H9 (cell line): ENCODE measurements around the gene ARHGAP40. TPM values are rescaled to one million over a fixed set of nuclear protein-coding genes. Genes with fewer than 3 reads are reported as not detected.

Source experiments
- DNase-seq: peaks from one replicate; pipeline ENCODE4 v3.0.0-alpha.2; 2017
- H2AFZ ChIP-seq: one replicate; pipeline ENCODE4 v1.6.1; 2013; ENCODE audit warnings: mild to moderate bottlenecking, low read length, control low read depth, moderate library complexity
- H2AK5ac ChIP-seq: 2 replicates; pipeline ENCODE4 v1.6.1; 2013; ENCODE audit warnings: low read length, control low read depth, mixed read lengths; ENCODE audit not compliant: insufficient read length
- H2BK120ac ChIP-seq: one replicate; pipeline ENCODE4 v1.6.1; 2013; ENCODE audit warnings: low read depth, mild to moderate bottlenecking, low read length, control low read depth, inconsistent platforms; ENCODE audit not compliant: poor library complexity, severe bottlenecking
- H2BK12ac ChIP-seq: 2 replicates; pipeline ENCODE4 v1.6.1; 2013; ENCODE audit warnings: low read length, control low read depth, mixed read lengths, low read depth; ENCODE audit not compliant: insufficient read length
- H2BK15ac ChIP-seq: 2 replicates; pipeline ENCODE4 v1.6.1; 2013; ENCODE audit warnings: low read depth, low read length, control low read depth
- H2BK20ac ChIP-seq: one replicate; pipeline ENCODE4 v1.6.1; 2013; ENCODE audit warnings: low read depth, mild to moderate bottlenecking, low read length, control low read depth, inconsistent platforms; ENCODE audit not compliant: poor library complexity, severe bottlenecking
- H2BK5ac ChIP-seq: 2 replicates; pipeline ENCODE4 v1.6.1; 2013; ENCODE audit warnings: low read length, control low read depth, mixed read lengths; ENCODE audit not compliant: insufficient read length
- H3K14ac ChIP-seq: 2 replicates; pipeline ENCODE4 v1.6.1; 2013; ENCODE audit warnings: low read length, control low read depth; ENCODE audit not compliant: insufficient read depth
- H3K18ac ChIP-seq: 2 replicates; pipeline ENCODE4 v1.6.1; 2013; ENCODE audit warnings: low read depth, mild to moderate bottlenecking, mixed read lengths, low read length, control low read depth; ENCODE audit not compliant: insufficient read length
- H3K23ac ChIP-seq: 2 replicates; pipeline ENCODE4 v1.6.1; 2013; ENCODE audit warnings: low read length, control low read depth, mixed read lengths, low read depth; ENCODE audit not compliant: insufficient read length
- H3K23me2 ChIP-seq: 2 replicates; pipeline ENCODE4 v1.6.1; 2013; ENCODE audit warnings: low read depth, mild to moderate bottlenecking, mixed read lengths, low read length, control low read depth; ENCODE audit not compliant: insufficient read length, poor library complexity, severe bottlenecking
- H3K27ac ChIP-seq: 2 replicates; pipeline ENCODE4 v1.5.1; 2013; ENCODE audit warnings: low read length, control low read depth, mixed read lengths, low read depth; ENCODE audit not compliant: insufficient read length
- H3K27me3 ChIP-seq: 2 replicates; pipeline ENCODE4 v1.6.1; 2013; ENCODE audit warnings: low read length, control low read depth, inconsistent platforms; ENCODE audit not compliant: insufficient read depth
- H3K4ac ChIP-seq: 2 replicates; pipeline ENCODE4 v1.6.1; 2013; ENCODE audit warnings: low read depth, mild to moderate bottlenecking, control low read depth, inconsistent platforms, low read length, moderate library complexity
- H3K4me1 ChIP-seq: 2 replicates; pipeline ENCODE4 v1.6.1; 2013; ENCODE audit warnings: low read length, control low read depth, inconsistent platforms; ENCODE audit not compliant: insufficient read depth
- H3K4me2 ChIP-seq: 2 replicates; pipeline ENCODE4 v1.6.1; 2013; ENCODE audit warnings: low read length, control low read depth, mixed read lengths; ENCODE audit not compliant: insufficient read length, insufficient read depth
- H3K56ac ChIP-seq: 2 replicates; pipeline ENCODE4 v1.6.1; 2013; ENCODE audit warnings: low read depth, mild to moderate bottlenecking, mixed read lengths, low read length, control low read depth; ENCODE audit not compliant: insufficient read length
- H3K79me1 ChIP-seq: 2 replicates; pipeline ENCODE4 v1.6.1; 2013; ENCODE audit warnings: low read depth, mild to moderate bottlenecking, moderate library complexity, low read length, control low read depth, inconsistent platforms; ENCODE audit not compliant: insufficient read depth, poor library complexity, severe bottlenecking
- H3K79me2 ChIP-seq: 2 replicates; pipeline ENCODE4 v1.6.1; 2013; ENCODE audit warnings: low read length, control low read depth, inconsistent platforms; ENCODE audit not compliant: insufficient read depth
- H3K9ac ChIP-seq: 2 replicates; pipeline ENCODE4 v1.6.1; 2013; ENCODE audit warnings: low read length, control low read depth, mixed read lengths; ENCODE audit not compliant: insufficient read length; ENCODE audit errors: extremely low read depth
- H3K9me3 ChIP-seq: one replicate; pipeline ENCODE4 v1.6.1; 2013; ENCODE audit warnings: low read depth, low read length, inconsistent platforms; ENCODE audit not compliant: control insufficient read depth
- H3T11ph ChIP-seq: one replicate; pipeline ENCODE4 v1.6.1; 2013; ENCODE audit warnings: mild to moderate bottlenecking, low read length, control low read depth, inconsistent platforms
- H4K20me1 ChIP-seq: one replicate; pipeline ENCODE4 v1.6.1; 2013; ENCODE audit not compliant: control insufficient read depth, insufficient read length, insufficient read depth
- H4K5ac ChIP-seq: 2 replicates; pipeline ENCODE4 v1.6.1; 2013; ENCODE audit warnings: low read depth, mild to moderate bottlenecking, mixed read lengths, low read length, control low read depth; ENCODE audit not compliant: insufficient read length
- H4K8ac ChIP-seq: replicated peaks from 2 replicates; pipeline ENCODE4 v1.6.1; 2013; ENCODE audit warnings: low read length, control low read depth, mixed read lengths, low read depth; ENCODE audit not compliant: insufficient read length
- H4K91ac ChIP-seq: 2 replicates; pipeline ENCODE4 v1.6.1; 2013; ENCODE audit warnings: low read depth, mild to moderate bottlenecking, moderate library complexity, mixed read lengths, low read length, control low read depth; ENCODE audit not compliant: insufficient read length
- H3K27ac Mint-ChIP-seq, 3 experiments: 2 replicates in 2 of 3; 3 replicates in 1 of 3; pipeline ENCODE4 v1.8.0; 2020 to 2021; ENCODE audit warnings: mixed read lengths in 3 of 3, mild to moderate bottlenecking in 1 of 3, moderate library complexity in 1 of 3
- H3K27me3 Mint-ChIP-seq: 2 replicates; pipeline ENCODE4 v1.8.0; 2021; ENCODE audit warnings: low read depth, mild to moderate bottlenecking, moderate library complexity, mixed read lengths
- H3K36me3 Mint-ChIP-seq, 3 experiments: 2 replicates in 2 of 3; 3 replicates in 1 of 3; pipeline ENCODE4 v1.8.0; 2020 to 2021; ENCODE audit warnings: low read depth in 3 of 3, mixed read lengths in 3 of 3; ENCODE audit not compliant: insufficient read depth in 1 of 3
- H3K4me1 Mint-ChIP-seq, 2 experiments: 2 replicates each; pipeline ENCODE4 v1.8.0; 2020; ENCODE audit warnings: mixed read lengths in 2 of 2
- H3K4me3 Mint-ChIP-seq, 2 experiments: 2 replicates in 1 of 2; 3 replicates in 1 of 2; pipeline ENCODE4 v1.8.0; 2020 to 2021; ENCODE audit warnings: mild to moderate bottlenecking in 2 of 2, mixed read lengths in 2 of 2, moderate library complexity in 1 of 2
- H3K9me3 Mint-ChIP-seq, 2 experiments: 2 replicates in 1 of 2; 3 replicates in 1 of 2; pipeline ENCODE4 v1.8.0; 2020; ENCODE audit warnings: mild to moderate bottlenecking in 2 of 2, mixed read lengths in 2 of 2, moderate library complexity in 1 of 2
- WGBS: extraction: QIAGEN DNeasy Blood & Tissue Kit; methylation state at CpG from one replicate; pipeline ENCODE4 v1.1.7; 2013; ENCODE audit warnings: missing lambda C conversion rate, low lambda C conversion rate, mixed read lengths; ENCODE audit not compliant: insufficient read length; ENCODE audit errors: extremely low coverage; 5-methylcytosine and 5-hydroxymethylcytosine counted together
- total RNA-seq: library from RNA; stranded (reverse); gene quantifications from 2 replicates; pipeline ENCODE4 v1.2.1, GENCODE V29; 2021
- TF ChIP-seq, protein P1 (sequence below): fragments of 200-600 bp; sonication (generic); conservative IDR thresholded peaks from 3 replicates; pipeline ENCODE4 v1.8.0; 2021; ENCODE audit warnings: antibody characterized with exemption, mild to moderate bottlenecking

Gene ARHGAP40
- total RNA-seq, 1 experiment from 2014 or later = 0.17 TPM

DNA sequence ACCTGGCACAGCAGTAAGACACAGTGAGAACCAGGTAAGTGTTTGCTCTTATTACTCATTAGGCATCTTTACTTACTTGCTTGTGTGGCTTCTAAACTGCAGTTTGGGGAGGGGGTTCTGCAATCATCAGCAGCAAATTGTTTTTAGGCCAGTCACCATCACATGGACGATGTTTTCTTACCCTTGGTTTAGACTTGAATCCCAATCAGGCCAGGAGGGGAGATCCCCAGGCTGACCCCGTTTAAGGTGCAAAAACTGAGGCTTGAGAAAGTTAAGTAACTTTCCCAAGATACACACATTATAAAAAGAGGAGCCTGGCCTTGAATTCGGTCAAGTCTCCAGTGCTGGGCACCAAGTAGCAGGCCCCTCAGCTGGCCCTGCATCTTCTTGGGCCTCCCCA lies 70.9 kb downstream of the ARHGAP40 start:
- no peaks in the 10 kb centered on the region; the same call in 1 of the 2 replicates for H3K27me3 ChIP-seq
- no CpG with 5 or more reads among the region's 3 CpGs for WGBS
- no peak for DNase-seq
- H2AFZ ChIP-seq = no peak overlapping the region
- H3K4me3 Mint-ChIP-seq = no peak overlapping the region; a peak in 1 of 5 replicates
- H2AK5ac ChIP-seq = no peak overlapping the region
- H3K27me3 Mint-ChIP-seq = peaks cover 79% of the 10 kb centered on the region
- no peaks in the 10 kb centered on the region; a peak in 1 of 7 replicates for H3K36me3 Mint-ChIP-seq
- H4K91ac ChIP-seq = no peak overlapping the region
- peaks cover 10% of the 10 kb centered on the region for H3K23me2 ChIP-seq
- no peak overlapping the region for H4K8ac ChIP-seq
- H4K20me1 ChIP-seq = no peaks in the 10 kb centered on the region
- H3K9me3 Mint-ChIP-seq = peaks cover 0 to 6% of the 10 kb centered on the region in 2 experiments; a peak in 2 of 5 replicates
- H2BK120ac ChIP-seq = no peak overlapping the region
- no peak overlapping the region for H2BK5ac ChIP-seq
- no peak overlapping the region for H3K56ac ChIP-seq
- H3K27ac Mint-ChIP-seq = no peak overlapping the region
- no peak overlapping the region for H3T11ph ChIP-seq
- no peak overlapping the region for H2BK15ac ChIP-seq
- no peaks in the 10 kb centered on the region for H3K79me1 ChIP-seq
- no peak overlapping the region for H3K23ac ChIP-seq
- no peak overlapping the region for H3K4me2 ChIP-seq
- no peaks in the 10 kb centered on the region for H3K9me3 ChIP-seq
- TF ChIP-seq, protein P1, sequence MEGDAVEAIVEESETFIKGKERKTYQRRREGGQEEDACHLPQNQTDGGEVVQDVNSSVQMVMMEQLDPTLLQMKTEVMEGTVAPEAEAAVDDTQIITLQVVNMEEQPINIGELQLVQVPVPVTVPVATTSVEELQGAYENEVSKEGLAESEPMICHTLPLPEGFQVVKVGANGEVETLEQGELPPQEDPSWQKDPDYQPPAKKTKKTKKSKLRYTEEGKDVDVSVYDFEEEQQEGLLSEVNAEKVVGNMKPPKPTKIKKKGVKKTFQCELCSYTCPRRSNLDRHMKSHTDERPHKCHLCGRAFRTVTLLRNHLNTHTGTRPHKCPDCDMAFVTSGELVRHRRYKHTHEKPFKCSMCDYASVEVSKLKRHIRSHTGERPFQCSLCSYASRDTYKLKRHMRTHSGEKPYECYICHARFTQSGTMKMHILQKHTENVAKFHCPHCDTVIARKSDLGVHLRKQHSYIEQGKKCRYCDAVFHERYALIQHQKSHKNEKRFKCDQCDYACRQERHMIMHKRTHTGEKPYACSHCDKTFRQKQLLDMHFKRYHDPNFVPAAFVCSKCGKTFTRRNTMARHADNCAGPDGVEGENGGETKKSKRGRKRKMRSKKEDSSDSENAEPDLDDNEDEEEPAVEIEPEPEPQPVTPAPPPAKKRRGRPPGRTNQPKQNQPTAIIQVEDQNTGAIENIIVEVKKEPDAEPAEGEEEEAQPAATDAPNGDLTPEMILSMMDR = no peak
- no peak overlapping the region for H3K18ac ChIP-seq
- H3K4ac ChIP-seq = no peak overlapping the region
- no peak overlapping the region for H3K27ac ChIP-seq
- no peaks in the 10 kb centered on the region for H3K79me2 ChIP-seq
- H2BK12ac ChIP-seq = no peak overlapping the region
- peaks cover 4% of the 10 kb centered on the region; the same call in 1 of the 2 replicates for H3K4me1 ChIP-seq
- peaks cover 17 to 30% of the 10 kb centered on the region in 2 experiments for H3K4me1 Mint-ChIP-seq
- no peak overlapping the region for H3K14ac ChIP-seq
- H3K9ac ChIP-seq = no peak overlapping the region
- no peak overlapping the region for H2BK20ac ChIP-seq
- no peak overlapping the region for H4K5ac ChIP-seq
